Measurements from ENCODE around the gene C4BPA. TPM values are rescaled to one million over a fixed set of nuclear protein-coding genes. Genes with fewer than 3 reads are reported as not detected.

Gene C4BPA
- total and polyA plus RNA-seq, 9 of the 15 experiments (the other 6 are each of a cell fraction or from before 2014, with no cell fraction given), result 0.04 to 0.22 (median 0.11) TPM; not detected in 3

DNA sequence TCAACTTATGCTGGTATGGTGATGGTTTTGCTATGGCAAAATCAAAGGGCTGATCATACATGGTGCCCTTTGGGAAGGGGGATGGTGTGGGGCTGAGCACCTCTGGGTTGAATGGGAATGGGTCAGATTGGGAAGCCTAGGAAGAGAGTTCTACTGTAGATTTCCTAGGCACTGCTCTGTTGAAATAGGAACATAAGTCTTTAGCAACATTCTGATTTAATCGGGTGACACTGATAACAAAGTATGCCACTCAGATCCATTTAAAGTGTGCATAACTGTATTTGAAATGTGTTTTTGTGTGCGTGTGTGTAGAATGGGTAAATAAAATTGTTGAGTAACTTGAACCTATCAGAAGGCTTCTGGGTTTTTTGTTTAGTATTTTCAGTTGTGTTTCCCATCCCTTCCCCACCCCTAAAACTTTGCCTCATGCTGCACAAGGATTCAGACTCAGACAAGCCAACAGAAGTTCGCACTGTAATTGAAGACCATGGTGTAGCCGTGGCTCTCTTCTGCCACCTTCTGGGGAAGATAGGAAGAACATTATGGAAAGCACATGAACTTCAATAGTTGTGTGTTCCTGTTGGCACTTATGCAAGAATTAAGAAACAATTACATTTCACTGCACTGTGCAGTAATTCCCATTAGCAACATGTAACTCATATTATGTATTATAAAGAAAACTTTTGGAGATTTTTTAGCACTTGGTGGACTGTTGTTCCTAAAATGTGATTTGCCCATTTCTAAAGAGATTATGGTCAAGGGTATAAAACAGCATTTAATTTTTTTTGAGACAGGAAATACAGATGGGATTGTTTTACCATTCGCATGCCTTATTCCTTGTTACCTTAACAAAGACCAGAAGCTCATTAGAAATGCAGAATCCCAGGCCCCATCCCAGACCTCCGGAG is 26.3 kb upstream of the C4BPA start (continued):
- TF ChIP-seq, protein P1, sequence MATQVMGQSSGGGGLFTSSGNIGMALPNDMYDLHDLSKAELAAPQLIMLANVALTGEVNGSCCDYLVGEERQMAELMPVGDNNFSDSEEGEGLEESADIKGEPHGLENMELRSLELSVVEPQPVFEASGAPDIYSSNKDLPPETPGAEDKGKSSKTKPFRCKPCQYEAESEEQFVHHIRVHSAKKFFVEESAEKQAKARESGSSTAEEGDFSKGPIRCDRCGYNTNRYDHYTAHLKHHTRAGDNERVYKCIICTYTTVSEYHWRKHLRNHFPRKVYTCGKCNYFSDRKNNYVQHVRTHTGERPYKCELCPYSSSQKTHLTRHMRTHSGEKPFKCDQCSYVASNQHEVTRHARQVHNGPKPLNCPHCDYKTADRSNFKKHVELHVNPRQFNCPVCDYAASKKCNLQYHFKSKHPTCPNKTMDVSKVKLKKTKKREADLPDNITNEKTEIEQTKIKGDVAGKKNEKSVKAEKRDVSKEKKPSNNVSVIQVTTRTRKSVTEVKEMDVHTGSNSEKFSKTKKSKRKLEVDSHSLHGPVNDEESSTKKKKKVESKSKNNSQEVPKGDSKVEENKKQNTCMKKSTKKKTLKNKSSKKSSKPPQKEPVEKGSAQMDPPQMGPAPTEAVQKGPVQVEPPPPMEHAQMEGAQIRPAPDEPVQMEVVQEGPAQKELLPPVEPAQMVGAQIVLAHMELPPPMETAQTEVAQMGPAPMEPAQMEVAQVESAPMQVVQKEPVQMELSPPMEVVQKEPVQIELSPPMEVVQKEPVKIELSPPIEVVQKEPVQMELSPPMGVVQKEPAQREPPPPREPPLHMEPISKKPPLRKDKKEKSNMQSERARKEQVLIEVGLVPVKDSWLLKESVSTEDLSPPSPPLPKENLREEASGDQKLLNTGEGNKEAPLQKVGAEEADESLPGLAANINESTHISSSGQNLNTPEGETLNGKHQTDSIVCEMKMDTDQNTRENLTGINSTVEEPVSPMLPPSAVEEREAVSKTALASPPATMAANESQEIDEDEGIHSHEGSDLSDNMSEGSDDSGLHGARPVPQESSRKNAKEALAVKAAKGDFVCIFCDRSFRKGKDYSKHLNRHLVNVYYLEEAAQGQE (IDR thresholded peaks at IDR 0.05; ENCODE audit: borderline replicate concordance), result peak; percentile 91
- TF ChIP-seq, protein P1 (CRISPR knock-in tag; IDR thresholded peaks at IDR 0.05; ENCODE audit: low read depth), result no peak
- TF ChIP-seq BACH1 (tag; IDR thresholded peaks at IDR 0.05) (0 out of 2 replicates have a peak, but pooled peaks have one; percentile 53), ARID4B (CRISPR knock-in tag; IDR thresholded peaks at IDR 0.05) (no peak), RFX5 (IDR thresholded peaks at IDR 0.05; ENCODE audit: low read depth, low read length) (peak; percentile 33; the same call in 1 of the 2 replicates), NR0B1 (IDR thresholded peaks at IDR 0.05; ENCODE audit: partially characterized antibody) (no peak), YY1 (IDR thresholded peaks at IDR 0.05; ENCODE audit: borderline replicate concordance in 1 of 3, control insufficient read depth in 1 of 3, extremely low read depth in 1 of 3, insufficient read depth in 3 of 3, insufficient read length in 1 of 3, insufficient replicate concordance in 2 of 3, low read depth in 1 of 3, low read length in 2 of 3) (no peak), HNRNPL (IDR thresholded peaks at IDR 0.05; ENCODE audit: low read depth, low read length) (no peak)
- TF ChIP-seq, protein P2, sequence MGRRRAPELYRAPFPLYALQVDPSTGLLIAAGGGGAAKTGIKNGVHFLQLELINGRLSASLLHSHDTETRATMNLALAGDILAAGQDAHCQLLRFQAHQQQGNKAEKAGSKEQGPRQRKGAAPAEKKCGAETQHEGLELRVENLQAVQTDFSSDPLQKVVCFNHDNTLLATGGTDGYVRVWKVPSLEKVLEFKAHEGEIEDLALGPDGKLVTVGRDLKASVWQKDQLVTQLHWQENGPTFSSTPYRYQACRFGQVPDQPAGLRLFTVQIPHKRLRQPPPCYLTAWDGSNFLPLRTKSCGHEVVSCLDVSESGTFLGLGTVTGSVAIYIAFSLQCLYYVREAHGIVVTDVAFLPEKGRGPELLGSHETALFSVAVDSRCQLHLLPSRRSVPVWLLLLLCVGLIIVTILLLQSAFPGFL (CRISPR knock-in tag; IDR thresholded peaks at IDR 0.05), result no peak

All from K562 (cell line).